Measurements from ENCODE around the gene PDE10A.

The PDE10A gene

DNA sequence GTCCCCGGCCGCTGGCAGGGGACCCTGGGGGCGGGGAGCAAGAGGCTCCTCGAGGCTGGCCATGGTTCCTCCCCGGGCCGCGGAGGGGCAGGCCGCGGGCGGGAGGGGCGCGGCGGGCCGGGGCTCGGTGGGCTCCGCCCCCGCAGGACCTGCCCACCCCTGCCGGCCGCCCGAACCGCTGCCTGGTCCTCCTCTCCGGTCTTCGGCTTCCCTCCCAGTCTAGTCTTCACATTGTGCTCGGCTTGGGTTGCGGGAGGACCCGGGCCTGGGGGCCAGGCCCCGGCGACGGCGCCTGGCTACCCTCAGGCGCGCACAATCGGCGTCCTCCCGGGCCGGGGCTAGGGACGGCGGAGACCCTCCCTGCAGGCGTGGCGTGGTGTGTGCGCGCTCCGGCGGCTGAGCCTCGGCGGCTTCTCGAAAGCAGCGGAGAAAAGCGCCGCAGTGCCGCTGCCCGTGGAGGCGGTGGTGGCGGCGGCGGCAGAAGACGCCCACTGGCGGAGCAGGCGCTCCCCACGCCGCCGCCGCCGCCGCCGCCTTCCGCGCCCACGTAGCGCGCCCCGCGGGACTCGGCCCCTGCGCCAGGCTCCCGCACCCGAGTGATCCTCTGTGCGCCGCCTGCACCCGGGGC lies at the start of gene PDE10A:
TSS of gene PDE10A (minus strand) at position 493 of the 628 bp plus-strand sequence. CDS start at position 63, 430 bp downstream.
- no peak for DNase-seq (ENCODE audit: low read depth)
- H3K4me3 ChIP-seq (ENCODE audit: control insufficient read depth, low read depth, low read length), result peak within 1 kb of the TSS; percentile 9
- TF ChIP-seq, protein P1, sequence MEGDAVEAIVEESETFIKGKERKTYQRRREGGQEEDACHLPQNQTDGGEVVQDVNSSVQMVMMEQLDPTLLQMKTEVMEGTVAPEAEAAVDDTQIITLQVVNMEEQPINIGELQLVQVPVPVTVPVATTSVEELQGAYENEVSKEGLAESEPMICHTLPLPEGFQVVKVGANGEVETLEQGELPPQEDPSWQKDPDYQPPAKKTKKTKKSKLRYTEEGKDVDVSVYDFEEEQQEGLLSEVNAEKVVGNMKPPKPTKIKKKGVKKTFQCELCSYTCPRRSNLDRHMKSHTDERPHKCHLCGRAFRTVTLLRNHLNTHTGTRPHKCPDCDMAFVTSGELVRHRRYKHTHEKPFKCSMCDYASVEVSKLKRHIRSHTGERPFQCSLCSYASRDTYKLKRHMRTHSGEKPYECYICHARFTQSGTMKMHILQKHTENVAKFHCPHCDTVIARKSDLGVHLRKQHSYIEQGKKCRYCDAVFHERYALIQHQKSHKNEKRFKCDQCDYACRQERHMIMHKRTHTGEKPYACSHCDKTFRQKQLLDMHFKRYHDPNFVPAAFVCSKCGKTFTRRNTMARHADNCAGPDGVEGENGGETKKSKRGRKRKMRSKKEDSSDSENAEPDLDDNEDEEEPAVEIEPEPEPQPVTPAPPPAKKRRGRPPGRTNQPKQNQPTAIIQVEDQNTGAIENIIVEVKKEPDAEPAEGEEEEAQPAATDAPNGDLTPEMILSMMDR (conservative IDR thresholded peaks at IDR 0.05; ENCODE audit: control insufficient read depth, insufficient read depth, low read depth, low read length), result no peak

DNA sequence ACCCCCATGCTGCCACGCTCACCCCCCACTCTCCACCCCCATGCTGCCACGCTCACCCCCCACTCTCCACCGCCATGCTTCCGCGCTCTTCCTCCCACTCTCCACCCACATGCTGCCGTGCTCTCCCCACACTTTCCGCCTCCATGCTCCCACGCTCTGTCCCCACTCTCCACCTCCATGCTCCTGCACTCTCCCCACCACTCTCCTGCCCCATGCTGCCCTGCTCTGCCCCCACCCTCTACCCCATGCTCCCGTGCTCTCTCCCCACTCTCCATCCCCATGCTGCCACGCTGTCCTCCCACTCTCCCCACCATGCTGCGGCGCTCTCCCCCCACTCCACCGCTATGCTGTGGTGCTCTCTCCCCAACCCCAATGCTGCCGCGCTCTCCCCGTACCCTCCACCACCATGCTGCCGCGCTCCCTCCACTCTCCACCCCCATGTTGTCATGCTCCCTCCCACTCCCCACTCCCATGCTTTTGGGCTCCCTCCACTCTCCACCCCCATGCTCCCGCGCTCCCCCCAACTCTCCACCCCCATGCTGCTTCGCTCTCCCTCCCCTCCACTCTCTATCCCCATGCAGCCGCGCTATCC lies 46.0 kb upstream of the PDE10A start:
- H3K4me3 ChIP-seq (ENCODE audit: control insufficient read depth, low read depth, low read length), result no peak overlapping the region
- DNase-seq (ENCODE audit: low read depth), result no peak

DNA sequence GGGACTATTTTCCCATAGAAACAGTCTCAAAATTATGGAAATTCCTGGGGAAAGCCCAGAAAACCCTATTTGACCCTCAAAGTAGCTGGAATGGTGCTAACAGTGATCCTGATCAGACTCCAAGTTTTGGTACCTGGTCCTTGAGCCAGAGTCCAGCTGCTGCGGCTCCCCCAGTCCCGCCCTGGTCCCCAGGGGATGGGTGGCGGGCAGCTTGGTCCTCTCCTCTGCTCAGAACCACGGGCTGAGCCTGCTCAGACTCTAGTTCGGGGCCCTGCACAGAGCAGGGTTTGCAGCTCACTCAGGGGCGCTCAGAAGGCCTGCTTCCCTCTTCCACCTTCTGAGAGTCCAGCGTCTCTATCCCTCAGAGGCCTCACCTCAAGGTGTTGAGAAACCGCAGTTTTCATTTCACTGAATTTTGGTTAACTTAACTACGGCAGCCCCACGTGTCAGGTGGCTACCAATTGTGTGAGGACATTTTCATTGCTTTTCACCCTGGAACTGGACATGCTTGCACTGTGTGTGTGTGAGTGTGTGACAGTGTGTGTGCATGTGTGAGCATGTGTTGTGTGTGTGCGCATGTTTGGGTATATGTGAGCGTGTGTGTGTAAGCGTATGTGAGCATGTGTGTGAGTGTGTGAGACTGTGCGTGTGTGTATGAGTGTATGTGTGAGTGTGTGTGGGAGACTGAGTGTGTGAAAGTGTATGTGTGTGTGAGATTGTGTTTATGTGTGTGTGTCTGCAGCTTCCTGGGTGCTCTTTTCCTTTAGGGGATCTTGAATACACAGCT lies 44.2 kb upstream of the PDE10A start:
- no peak overlapping the region for H3K4me3 ChIP-seq (ENCODE audit: control insufficient read depth, low read depth, low read length)
- TF ChIP-seq, protein P1 (conservative IDR thresholded peaks at IDR 0.05; ENCODE audit: control insufficient read depth, insufficient read depth, low read depth, low read length), result no peak
- no peak for DNase-seq (ENCODE audit: low read depth)

More for the DNA sequence above, 46.0 kb upstream of the PDE10A start:
- TF ChIP-seq, protein P1 (conservative IDR thresholded peaks at IDR 0.05; ENCODE audit: control insufficient read depth, insufficient read depth, low read depth, low read length), result no peak

DNA sequence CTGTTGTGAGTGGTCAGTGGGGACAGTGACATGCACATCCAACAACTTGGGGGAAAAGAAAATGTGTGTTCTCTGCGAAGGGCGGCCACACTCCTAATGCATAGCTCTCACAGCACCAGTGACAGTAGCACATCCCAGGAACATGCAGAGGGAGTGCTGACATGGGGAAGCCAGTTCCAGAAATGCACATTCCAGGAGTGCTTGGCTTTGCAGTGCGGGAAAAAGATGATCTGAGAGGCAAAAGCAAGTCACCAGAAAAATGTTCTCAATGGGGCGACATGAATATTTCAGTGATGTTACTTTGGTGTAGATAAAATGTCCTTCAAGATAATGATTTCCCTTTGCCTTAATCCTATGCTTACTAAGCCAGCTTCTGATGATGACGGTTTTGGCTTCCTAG lies 42.9 kb upstream of the PDE10A start:
- TF ChIP-seq, protein P1 (conservative IDR thresholded peaks at IDR 0.05; ENCODE audit: control insufficient read depth, insufficient read depth, low read depth, low read length), result no peak
- DNase-seq (ENCODE audit: low read depth), result no peak
- H3K4me3 ChIP-seq (ENCODE audit: control insufficient read depth, low read depth, low read length), result no peak overlapping the region

DNA sequence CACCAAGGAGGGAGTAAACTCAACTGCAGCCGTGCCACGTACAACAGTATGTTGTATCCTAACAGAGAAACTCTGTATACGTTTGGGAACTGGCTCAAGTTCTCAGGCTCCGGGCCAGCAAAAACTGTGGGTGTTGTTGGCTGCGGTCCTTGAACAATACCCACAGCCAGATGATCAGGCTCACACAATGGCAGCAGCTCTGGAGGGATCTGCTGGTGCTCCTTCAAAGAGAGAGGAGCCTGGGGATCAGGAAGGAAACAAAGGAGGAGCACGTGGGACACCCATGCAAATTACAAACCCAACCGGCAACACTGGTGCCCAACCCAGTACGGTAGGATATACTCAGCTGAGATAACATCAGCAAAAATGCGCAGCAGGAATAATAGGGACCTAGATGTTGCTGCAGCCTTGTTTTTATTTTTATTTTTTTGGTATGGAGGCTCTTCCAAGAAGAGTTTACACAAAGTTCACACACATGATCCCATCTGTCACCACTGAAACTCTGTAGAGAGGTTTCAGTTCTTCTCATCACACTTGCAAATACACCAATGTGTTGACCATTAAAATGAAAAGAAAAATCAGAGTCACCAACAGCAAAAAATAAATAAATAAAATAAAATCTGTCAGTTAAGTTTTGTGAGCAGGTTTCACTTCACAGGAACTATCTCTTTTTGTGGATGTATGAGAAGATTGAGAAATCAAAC lies 41.2 kb upstream of the PDE10A start:
- H3K4me3 ChIP-seq (ENCODE audit: control insufficient read depth, low read depth, low read length), result no peak overlapping the region
- TF ChIP-seq, protein P1 (conservative IDR thresholded peaks at IDR 0.05; ENCODE audit: control insufficient read depth, insufficient read depth, low read depth, low read length), result no peak
- DNase-seq (ENCODE audit: low read depth), result peak; percentile 21

DNA sequence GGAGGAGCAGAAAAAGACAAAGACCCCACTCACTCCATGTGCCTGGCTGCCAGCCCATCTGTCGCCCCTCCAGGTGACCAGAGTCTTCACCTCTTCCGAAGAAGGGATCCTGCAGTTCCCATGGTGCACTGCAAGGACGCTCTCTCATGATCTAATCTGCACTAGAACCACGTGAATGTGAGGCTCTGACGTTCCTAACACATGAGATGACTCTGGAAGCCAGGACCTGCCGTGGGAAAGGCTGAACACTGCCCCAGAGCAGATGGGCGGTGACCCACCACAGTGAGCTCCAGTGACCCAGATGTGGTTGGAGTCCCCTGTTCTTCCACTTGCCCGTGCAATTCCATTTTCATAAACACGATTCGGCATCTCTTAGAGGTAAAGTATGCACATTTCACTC lies 39.6 kb upstream of the PDE10A start:
- TF ChIP-seq, protein P1 (conservative IDR thresholded peaks at IDR 0.05; ENCODE audit: control insufficient read depth, insufficient read depth, low read depth, low read length), result no peak
- DNase-seq (ENCODE audit: low read depth), result no peak
- H3K4me3 ChIP-seq (ENCODE audit: control insufficient read depth, low read depth, low read length), result no peak overlapping the region

All from fibroblast of mammary gland (primary cell).